ENCODE data around the gene TMEM163. TPM values are rescaled to one million over a fixed set of nuclear protein-coding genes. Genes with fewer than 3 reads are reported as not detected.
"Not testable (repeated sequence)": the region's sequence is repeated elsewhere in the genome, so short reads cannot be mapped to it uniquely, and the experiment has no call there.

TMEM163 gene
- total RNA-seq, 1 donor from 2014 or later = 6.0 TPM

GRCh38 chr2:134490559-134490958 is 228.2 kb downstream of the TMEM163 start:
- Mint-ChIP-seq H3K27me3 (no peaks in the 10 kb centered on the region), H3K9me3 (no peaks in the 10 kb centered on the region), H3K36me3 (ENCODE audit: low read depth) (no peaks in the 10 kb centered on the region), H3K27ac (no peak overlapping the region), H3K4me1 (no peaks in the 10 kb centered on the region), H3K4me3 (no peak overlapping the region)
- TF ChIP-seq CTCF (IDR thresholded peaks at IDR 0.05) = no peak
- CTCF ChIA-PET = no interaction called here
- POLR2A ChIA-PET = interaction anchor here (1.1 kb wide), 1 partner anchor 9 kb away, joined by 3 read pairs; no protein-coding TSS in a partner anchor
- DNase-seq (no peak), ATAC-seq (ENCODE audit: low read depth) (no peak)
- intact Hi-C loops (cut with micrococcal nuclease) = no loop called here

GRCh38 chr2:134489732-134490384 is 228.9 kb downstream of the TMEM163 start:
- Mint-ChIP-seq H3K9me3 (no peaks in the 10 kb centered on the region), H3K4me3 (no peak overlapping the region), H3K36me3 (ENCODE audit: low read depth) (no peaks in the 10 kb centered on the region), H3K27ac (no peak overlapping the region), H3K4me1 (no peaks in the 10 kb centered on the region), H3K27me3 (no peaks in the 10 kb centered on the region)
- DNase-seq (no peak), ATAC-seq (ENCODE audit: low read depth) (no peak)
- intact Hi-C loops (cut with micrococcal nuclease) = no loop called here
- POLR2A ChIA-PET = no interaction called here
- CTCF ChIA-PET = no interaction called here
- TF ChIP-seq CTCF (IDR thresholded peaks at IDR 0.05) = no peak

- POLR2A ChIA-PET = no interaction called here
- no peak for DNase-seq
- H3K4me3 Mint-ChIP-seq = no peak overlapping the region
- no peak for TF ChIP-seq CTCF (IDR thresholded peaks at IDR 0.05)
- no peaks in the 10 kb centered on the region for H3K9me3 Mint-ChIP-seq
- no peaks in the 10 kb centered on the region for H3K4me1 Mint-ChIP-seq
- intact Hi-C loops (cut with micrococcal nuclease) = no loop called here
- H3K27me3 Mint-ChIP-seq = no peaks in the 10 kb centered on the region
- CTCF ChIA-PET = no interaction called here
- H3K27ac Mint-ChIP-seq = no peak overlapping the region
- H3K36me3 Mint-ChIP-seq (ENCODE audit: low read depth) = no peaks in the 10 kb centered on the region
- ATAC-seq (ENCODE audit: low read depth) = no peak
Observed at GRCh38 chr2:134482766-134483340, 235.9 kb downstream of the TMEM163 start.

GRCh38 chr2:134482131-134482723 is 236.6 kb downstream of the TMEM163 start:
- POLR2A ChIA-PET = interaction anchor here (1.0 kb wide), 1 partner anchor 9 kb away, joined by 3 read pairs; no protein-coding TSS in a partner anchor
- no peak for TF ChIP-seq CTCF (IDR thresholded peaks at IDR 0.05)
- ATAC-seq (ENCODE audit: low read depth) = no peak
- intact Hi-C loops (cut with micrococcal nuclease) = no loop called here
- Mint-ChIP-seq H3K36me3 (ENCODE audit: low read depth) (no peaks in the 10 kb centered on the region), H3K9me3 (no peaks in the 10 kb centered on the region), H3K27me3 (no peaks in the 10 kb centered on the region), H3K27ac (no peak overlapping the region), H3K4me3 (no peak overlapping the region), H3K4me1 (no peaks in the 10 kb centered on the region)
- no peak for DNase-seq
- CTCF ChIA-PET = no interaction called here

GRCh38 chr2:134479696-134480330 is 239.0 kb downstream of the TMEM163 start:
- Mint-ChIP-seq H3K36me3 (ENCODE audit: low read depth) (no peaks in the 10 kb centered on the region), H3K4me3 (no peak overlapping the region), H3K27me3 (no peaks in the 10 kb centered on the region), H3K9me3 (no peaks in the 10 kb centered on the region), H3K4me1 (no peaks in the 10 kb centered on the region), H3K27ac (no peak overlapping the region)
- intact Hi-C loops (cut with micrococcal nuclease) = no loop called here
- no peak for TF ChIP-seq CTCF (IDR thresholded peaks at IDR 0.05)
- CTCF ChIA-PET = no interaction called here
- POLR2A ChIA-PET = no interaction called here
- DNase-seq (no peak), ATAC-seq (ENCODE audit: low read depth) (no peak)

- intact Hi-C loops (cut with micrococcal nuclease); CTCF ChIA-PET; DNase-seq: not testable (repeated sequence)
Observed at GRCh38 chr2:134476982-134477381, 241.8 kb downstream of the TMEM163 start.

More at GRCh38 chr2:134476982-134477381, 241.8 kb downstream of the TMEM163 start:
- H3K36me3 Mint-ChIP-seq (ENCODE audit: low read depth); H3K4me3 Mint-ChIP-seq; POLR2A ChIA-PET; H3K4me1 Mint-ChIP-seq; H3K27me3 Mint-ChIP-seq; H3K27ac Mint-ChIP-seq; ATAC-seq (ENCODE audit: low read depth): not testable (repeated sequence)
- H3K9me3 Mint-ChIP-seq = peaks cover 18% of the 10 kb centered on the region

Data from activated B cell treated with CpG ODN at 0.5 μM for 24 hours (primary cell).